HG03571 (cell line): ENCODE measurements around the gene TMEM151A.
"Not testable (repeated sequence)": the region's sequence is repeated elsewhere in the genome, so short reads cannot be mapped to it uniquely, and the experiment has no call there.

Source experiments
- ATAC-seq: cut with Tn5 transposase; IDR thresholded peaks from one replicate; pipeline ENCODE4 v1.9.1; 2021; ENCODE audit not compliant: unreplicated experiment

The TMEM151A gene

GRCh38 chr11:66291706-66292542, at the start of gene TMEM151A:
Gene TMEM151A, plus strand, starts transcription at chr11:66291894. Its CDS starts 120 bp downstream, at chr11:66292014.
- no peak for ATAC-seq

- no peak for ATAC-seq
These were observed 49.5 kb upstream of the TMEM151A start for GRCh38 chr11:66242095-66242765.

GRCh38 chr11:66243782-66244535, 47.7 kb upstream of the TMEM151A start:
- no peak for ATAC-seq

GRCh38 chr11:66247295-66247694, 44.4 kb upstream of the TMEM151A start:
- ATAC-seq: no peak

- no peak for ATAC-seq
These were observed 43.9 kb upstream of the TMEM151A start for GRCh38 chr11:66247801-66248200.

GRCh38 chr11:66248903-66249302, 42.8 kb upstream of the TMEM151A start:
- no peak for ATAC-seq

GRCh38 chr11:66251809-66252208, 39.9 kb upstream of the TMEM151A start:
- no peak for ATAC-seq

- ATAC-seq: not testable (repeated sequence)
These were observed 38.6 kb upstream of the TMEM151A start for GRCh38 chr11:66253081-66253480.

GRCh38 chr11:66258473-66258893, 33.2 kb upstream of the TMEM151A start:
- no peak for ATAC-seq

- ATAC-seq: no peak
These were observed 32.5 kb upstream of the TMEM151A start for GRCh38 chr11:66259225-66259624.

GRCh38 chr11:66259956-66260355, 31.7 kb upstream of the TMEM151A start:
- no peak for ATAC-seq

- no peak for ATAC-seq
These were observed 30.1 kb upstream of the TMEM151A start for GRCh38 chr11:66261578-66261977.

- ATAC-seq: no peak
These were observed 29.5 kb upstream of the TMEM151A start for GRCh38 chr11:66262191-66262590.

- ATAC-seq: no peak
These were observed 29.0 kb upstream of the TMEM151A start for GRCh38 chr11:66262696-66263095.

GRCh38 chr11:66263231-66263630, 28.5 kb upstream of the TMEM151A start:
- no peak for ATAC-seq

GRCh38 chr11:66263785-66264184, 27.9 kb upstream of the TMEM151A start:
- no peak for ATAC-seq

- ATAC-seq: no peak
These were observed 27.3 kb upstream of the TMEM151A start for GRCh38 chr11:66264383-66264782.

GRCh38 chr11:66264914-66265313, 26.8 kb upstream of the TMEM151A start:
- no peak for ATAC-seq

GRCh38 chr11:66265531-66266377, 25.9 kb upstream of the TMEM151A start:
- no peak for ATAC-seq

- ATAC-seq: no peak
These were observed 25.2 kb upstream of the TMEM151A start for GRCh38 chr11:66266378-66267038.
